Right kidney (tissue), 1 donor: ENCODE measurements around the gene NPAS2.

Source experiments
- DNase-seq: peaks from one replicate; pipeline ENCODE4 v3.0.0-alpha.2; 2016

The NPAS2 gene

DNA sequence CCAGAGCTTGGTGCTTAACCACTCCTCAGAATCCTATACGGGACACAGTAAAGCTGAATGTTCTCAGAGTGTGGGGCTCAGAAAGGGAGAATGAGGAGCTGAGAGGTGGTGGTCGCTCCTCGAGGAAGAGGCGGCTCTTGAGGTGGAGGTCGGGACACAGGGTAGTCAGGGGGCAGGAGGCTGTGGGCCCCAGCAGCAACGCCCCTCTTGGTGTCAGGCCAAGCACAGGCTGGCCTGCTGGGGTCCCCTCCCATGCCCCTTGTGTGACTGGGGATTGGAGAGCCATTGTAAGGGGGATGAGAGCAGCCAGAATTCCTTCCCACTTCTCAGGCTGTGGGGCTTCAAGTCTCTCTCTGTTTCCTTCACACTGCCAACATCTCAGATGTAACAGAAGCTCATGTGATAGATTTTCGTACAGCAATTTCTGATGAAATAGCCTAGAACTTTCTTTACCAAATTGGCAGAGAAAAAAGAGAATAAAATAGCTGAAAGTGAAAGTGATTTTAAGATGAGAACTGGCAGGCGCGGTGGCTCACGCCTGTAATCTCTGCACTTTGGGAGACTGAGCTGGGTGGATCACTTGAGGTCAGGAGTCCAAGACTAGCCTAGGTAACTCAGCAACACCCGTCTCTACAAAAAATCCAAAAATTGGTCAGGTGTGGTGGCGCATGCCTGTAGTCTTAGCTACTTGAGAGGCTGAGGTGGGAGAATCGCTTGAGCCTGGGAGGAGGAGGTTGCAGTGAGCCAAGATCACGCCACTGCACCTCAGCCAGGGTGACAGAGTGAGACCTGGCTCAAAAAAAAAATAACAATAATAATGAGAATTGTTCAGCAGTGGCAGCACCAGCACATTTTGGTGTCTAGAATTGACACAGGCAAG, 121.1 kb downstream of the NPAS2 start:
- DNase-seq, result no peak

- DNase-seq, result no peak
These were observed 121.8 kb downstream of the NPAS2 start for GRCh38 chr2:100941646-100942240.

DNA sequence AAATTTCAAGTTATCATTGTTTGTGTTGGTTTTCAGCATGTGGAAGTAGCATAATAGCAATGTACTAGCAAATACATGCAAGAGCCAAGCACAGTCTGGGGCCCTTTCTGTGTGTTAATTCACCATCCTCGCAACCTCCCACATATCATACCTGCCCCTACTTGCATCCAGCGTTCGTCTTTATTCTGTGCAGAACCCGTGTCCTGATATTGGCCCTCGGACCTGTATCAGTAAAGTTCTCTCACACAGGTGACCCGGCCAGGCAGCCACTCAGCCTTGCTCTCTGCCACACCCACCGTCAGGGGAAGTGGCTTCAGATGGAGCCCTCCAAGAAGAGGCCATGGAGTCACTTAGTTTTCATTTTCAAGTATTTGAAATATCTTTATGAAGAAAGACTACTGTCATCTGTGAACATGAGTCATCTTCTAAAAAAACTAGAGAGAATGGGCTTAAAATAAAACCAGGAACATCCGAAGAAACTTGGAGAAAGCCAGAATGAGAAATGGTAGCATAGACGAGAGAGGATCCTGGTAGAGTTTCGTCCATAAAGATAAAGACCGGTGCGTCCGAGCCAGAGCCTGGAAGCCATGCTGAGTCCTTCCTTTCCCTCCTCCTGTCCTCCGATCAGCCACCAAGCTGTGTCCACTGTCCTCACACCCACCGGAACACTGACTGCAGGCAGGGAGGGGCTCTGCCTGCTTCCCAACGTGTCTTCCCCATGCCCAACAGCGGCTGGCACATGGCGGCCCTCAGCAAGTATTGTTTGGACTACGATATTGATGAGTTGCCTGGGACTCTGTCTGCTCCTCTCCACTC, 124.9 kb downstream of the NPAS2 start:
- DNase-seq, result no peak

DNA sequence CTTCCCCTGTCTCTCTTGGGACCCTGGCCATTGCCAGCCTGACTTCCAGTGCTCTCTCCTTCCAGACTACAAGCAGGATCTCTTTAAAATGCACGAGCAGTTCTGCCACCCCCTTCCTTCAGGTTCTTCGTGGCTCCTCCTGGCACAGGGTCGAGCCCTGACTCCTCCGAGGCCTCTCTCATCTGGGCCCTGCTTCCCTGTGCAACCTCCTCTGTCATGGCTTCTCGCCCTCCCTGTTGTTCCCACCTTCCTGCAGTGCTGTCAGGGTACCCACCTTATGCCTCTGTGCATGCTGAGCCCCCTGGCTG, 125.4 kb downstream of the NPAS2 start:
- no peak for DNase-seq

DNA sequence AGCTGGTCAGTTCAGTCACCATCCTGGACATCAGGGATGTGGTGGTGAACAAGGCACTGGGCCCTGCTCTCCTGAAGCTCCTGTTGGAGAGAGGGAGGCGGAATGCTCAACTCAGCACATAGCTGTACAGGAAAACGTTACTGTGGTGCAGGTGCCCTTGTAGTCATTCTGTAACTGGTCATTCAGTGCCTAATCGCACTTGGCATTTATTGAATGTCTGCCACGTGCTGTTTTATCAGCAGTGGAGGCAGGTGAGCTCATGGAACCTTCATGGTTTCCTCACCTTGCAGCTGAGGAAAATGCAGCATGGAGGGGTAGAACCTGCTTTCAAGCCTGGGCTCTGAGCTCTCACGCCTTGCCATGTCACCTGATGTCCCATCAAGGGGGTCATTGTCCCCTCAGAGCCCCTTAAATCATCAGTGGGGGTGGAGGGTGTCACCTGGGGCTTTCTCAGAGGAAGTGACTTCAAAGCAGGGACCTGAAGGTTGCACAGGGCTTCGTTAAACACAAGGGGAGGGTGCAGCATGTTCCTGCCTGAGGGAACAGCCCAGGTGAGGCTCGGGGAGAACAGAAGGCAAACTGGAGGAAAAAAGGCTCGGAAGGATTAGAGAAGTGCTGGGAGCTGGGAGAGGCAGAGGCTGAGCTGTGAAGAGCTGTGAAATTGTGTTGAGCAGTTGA, 126.1 kb downstream of the NPAS2 start:
- no peak for DNase-seq

DNA sequence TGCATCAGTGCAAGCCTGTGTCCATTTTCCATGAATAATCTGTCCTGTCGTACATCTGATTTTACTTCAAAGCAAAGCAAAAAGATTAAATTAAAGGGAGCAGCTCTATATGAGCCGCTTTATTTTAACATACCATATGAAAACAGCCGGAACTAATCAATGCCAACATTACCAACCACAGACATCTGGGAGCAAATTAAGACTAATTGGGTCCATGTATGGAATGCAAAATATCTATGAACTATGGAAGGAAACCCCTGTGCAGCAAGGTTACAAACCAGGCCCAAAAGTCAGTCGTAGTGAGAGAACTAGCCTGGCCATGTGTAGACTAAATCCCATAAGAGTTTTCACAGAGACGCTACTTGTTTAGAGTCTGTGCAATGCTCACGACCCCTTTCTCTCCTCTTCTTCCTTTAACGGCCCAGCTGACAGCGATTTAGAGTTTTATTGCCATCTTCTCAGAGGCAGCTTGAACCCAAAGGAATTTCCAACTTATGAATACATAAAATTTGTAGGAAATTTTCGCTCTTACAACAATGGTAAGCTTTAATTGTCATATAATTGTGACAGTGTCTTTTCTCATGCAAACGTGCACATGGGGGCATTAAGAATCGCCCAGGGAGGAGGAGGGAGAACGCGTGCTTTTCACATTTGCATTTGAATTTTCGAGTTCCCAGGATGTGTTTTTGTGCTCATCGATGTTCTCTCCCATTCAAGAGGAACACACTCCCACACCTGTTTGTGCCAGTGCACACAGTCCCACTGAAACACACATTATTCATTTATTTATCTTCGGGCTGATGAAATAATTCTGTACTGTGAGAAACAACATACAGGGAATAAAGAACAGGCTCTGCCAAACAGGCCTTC, 129.2 kb downstream of the NPAS2 start:
- no peak for DNase-seq

DNA sequence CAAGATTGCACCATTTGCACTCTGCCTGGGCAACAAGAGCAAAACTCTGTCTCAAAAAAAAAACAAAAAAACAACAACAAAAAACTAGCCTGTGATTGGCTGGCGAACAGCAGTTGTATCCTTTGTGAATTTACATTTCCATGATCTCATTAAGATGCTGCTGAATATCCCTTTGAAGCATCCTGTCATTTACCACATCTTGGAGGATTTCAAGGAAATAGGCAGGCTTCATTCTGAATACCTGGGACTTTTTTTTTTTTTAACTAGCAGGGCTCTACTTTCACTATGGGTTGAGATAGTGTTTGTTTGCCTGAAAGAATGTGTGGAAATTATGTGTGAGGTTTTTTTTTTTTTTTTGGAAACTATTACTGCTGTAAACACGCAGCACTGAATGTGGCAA, 132.6 kb downstream of the NPAS2 start:
- no peak for DNase-seq

- DNase-seq, result no peak
These were observed 133.6 kb downstream of the NPAS2 start for GRCh38 chr2:100953406-100954043.

GRCh38 chr2:100954044-100954420, 134.1 kb downstream of the NPAS2 start:
- DNase-seq, result no peak

DNA sequence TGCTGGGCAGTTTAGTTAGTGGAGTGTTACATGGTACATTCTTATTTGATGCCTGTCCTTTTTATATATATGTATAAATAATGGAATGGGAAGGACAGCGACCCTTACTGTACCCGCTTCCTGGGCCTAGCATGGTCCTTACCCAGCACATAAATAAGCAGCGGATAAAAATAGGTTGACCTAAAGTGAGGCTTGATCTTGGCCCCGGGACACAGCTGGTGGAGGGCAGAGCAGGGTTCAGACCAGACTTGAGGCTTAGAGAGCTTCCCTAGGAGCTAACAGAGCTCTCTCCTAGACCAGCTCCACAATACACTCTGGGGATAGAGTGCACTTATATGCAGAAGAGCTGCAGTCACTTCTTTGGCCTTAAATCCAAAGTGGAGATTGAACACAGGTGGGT, 135.3 kb downstream of the NPAS2 start:
- DNase-seq, result no peak

DNA sequence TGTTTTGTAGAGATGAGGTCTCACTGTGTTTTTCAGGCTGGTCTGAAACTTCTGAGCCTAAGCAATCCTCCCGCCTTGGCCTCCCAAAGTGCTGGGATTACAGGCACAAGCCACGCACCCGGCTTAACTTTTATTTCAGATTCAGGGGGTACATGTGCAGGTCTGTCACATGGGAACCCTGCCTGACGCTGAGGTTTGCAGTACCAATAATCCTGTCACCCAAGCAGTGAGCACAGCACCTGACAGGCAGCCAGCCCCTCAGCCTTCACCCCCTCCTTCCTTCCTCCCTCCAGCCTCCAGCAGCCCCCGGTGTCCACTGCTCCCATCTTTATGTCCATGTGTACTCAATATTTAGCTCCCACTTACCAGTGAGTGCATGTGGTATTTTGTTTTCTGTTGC, 136.1 kb downstream of the NPAS2 start:
- DNase-seq, result no peak

DNA sequence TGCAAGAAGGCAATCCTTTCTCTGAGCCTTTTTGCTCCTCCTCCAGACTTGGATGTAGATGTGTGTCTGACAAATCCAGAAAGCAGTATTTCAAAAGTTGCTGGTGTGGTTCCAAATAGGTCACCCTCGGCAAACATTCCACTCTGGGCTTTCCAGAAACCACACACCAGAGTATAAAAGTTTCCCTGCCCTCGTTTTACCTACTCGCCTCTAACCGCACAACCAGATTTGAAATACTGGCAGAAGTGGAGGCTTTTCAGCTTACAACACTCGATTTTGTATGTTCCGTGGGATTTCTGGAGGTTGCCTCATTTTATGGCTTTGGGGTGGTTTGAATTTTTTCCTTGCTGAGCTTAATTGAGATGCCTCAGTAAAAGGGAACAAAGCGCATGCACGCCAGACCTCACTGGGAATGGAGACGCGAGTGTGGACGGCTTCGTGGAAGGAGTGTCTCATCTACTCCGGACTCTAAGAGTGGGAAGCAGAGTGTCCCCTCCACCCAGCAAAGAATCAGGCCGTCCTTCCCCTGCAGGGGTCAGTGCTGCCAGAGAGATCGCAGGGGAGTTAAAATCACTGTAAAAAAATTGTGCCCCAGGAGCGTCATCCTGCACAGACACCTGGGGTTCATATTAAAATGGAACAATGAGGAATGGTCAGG, 138.2 kb downstream of the NPAS2 start:
- no peak for DNase-seq

GRCh38 chr2:100959225-100959880, 139.4 kb downstream of the NPAS2 start:
- DNase-seq, result no peak

GRCh38 chr2:100960688-100961087, 140.7 kb downstream of the NPAS2 start:
- no peak for DNase-seq

DNA sequence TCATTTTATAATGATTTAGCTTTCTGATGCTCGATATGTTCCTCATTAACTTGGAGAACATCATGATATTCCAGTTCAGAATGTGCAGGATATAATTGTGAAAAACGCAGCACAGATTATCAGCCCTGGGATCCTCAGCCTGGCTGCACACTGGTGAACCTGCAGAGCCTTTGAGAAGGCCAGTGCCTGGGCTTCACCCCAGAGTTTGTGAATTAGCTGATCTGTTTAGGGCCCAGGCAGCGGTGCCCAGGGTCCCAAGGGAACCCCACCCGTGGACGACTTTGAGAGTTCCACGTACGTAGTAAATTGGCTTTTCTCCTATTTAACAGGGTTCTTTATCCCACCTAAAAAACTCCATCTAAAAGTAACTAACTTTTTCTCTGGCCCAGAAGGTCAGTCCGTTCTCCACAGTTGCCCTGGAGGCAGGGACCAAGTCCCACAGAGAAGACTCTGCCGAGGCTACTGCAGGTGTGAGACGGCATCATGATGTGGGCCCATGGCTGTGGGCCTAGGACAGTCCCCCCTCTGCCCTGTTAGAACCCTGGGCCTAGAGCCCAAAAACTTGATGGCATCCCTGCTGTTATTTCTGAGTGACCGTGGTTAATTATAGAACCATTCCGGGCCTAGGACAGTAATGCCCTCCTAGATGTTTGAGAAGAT, 142.6 kb downstream of the NPAS2 start:
- no peak for DNase-seq

DNA sequence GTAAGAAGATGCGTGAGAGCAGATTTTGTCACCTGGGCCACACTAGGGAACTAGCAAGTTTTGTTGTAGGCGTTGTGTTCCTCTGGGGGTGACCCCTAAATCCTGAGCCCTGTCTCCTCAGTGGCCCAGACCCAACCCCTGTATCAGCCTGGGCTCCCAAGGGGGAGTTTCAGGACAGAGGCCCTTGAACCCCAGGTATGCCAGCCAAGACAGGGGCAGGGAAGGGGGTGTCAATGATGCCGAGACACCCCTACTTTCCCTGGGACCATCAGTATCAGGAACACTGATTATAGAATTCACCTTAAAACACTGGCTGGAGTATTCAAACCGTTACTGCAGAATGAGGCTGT, 143.1 kb downstream of the NPAS2 start:
- DNase-seq, result no peak

GRCh38 chr2:100964222-100964621, 144.3 kb downstream of the NPAS2 start:
- no peak for DNase-seq

DNA sequence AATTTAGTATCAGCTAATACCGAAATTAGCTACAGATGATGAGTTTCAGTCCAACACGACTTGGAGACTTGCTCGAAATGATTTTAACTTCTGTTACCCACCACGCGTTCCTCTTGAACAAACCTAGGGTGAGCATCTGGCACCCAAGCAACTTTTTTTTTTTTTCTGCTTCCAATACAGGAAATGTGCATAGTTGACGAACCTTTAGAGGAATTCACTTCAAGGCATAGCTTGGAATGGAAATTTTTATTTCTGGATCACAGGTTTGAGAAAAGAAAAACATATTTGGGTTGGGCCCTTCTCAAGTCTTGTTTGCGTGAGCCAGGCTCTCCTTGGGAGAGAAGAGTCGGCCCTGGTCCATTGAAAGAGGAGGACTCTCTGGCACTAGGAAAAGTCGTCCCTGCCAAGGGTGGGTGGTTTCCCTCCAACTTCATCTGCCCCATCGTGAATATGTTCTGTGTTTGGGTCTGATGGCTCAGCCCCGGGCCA, 144.8 kb downstream of the NPAS2 start:
- no peak for DNase-seq

DNA sequence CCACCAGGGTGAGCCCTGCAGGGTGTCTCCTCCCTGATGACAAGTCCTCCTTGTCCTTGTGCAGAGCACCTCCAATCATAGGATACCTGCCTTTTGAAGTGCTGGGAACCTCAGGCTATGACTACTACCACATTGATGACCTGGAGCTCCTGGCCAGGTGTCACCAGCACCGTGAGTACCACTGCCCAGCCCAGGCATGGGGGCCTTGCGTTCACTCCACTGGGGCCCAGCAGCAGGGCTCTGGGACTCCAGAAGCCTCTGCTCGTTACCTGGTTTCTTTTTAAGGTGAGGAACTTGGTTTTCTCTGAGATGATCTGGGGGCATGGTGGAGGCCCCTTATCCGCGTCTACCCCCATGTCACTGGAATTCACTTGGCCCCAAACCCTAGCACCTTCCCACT, 145.7 kb downstream of the NPAS2 start:
- DNase-seq, result no peak

DNA sequence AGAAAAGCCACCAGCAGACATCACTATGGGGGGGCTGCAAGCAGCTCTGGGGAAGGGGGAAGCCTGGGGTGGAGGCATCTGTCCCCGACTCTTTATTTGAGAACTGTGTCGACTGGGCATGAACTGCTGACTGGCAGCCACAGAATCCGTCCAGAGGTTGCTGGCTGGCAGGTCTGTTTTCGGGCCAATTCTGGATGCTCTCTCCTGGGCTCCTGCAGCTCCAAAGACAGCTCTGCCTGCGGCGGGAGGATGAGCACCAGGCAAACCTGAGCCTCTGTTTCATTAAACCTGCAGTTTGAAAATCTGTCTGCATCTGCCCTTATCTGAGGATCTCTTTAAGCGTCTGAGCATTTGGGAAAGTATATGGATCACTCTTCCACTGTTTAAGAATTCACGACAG, 147.8 kb downstream of the NPAS2 start:
- no peak for DNase-seq
